Astrocyte (in vitro differentiated cells and primary cell): ENCODE measurements around the gene ASCL4. TPM values are rescaled to one million over a fixed set of nuclear protein-coding genes. Genes with fewer than 3 reads are reported as not detected.

ENCODE experiments used
- DNase-seq: peaks from one replicate; pipeline ENCODE4 v3.0.0-alpha.2; 2010; ENCODE audit warnings: low read depth
- FAIRE-seq: peaks from 2 replicates; lab custom pipeline; 2011; peaks lifted over from hg19 to GRCh38; lab: Jason Lieb, UNC
- H2AFZ ChIP-seq: 2 replicates; pipeline ENCODE4 v1.6.0; 2012; ENCODE audit warnings: low read depth, low read length, inconsistent platforms
- H3K27ac ChIP-seq: 2 replicates; pipeline ENCODE4 v1.5.1; 2011; ENCODE audit warnings: low read depth, low read length, inconsistent platforms
- H3K27me3 ChIP-seq: 2 replicates; pipeline ENCODE4 v1.6.0; 2011; ENCODE audit warnings: low read length, inconsistent platforms; ENCODE audit not compliant: insufficient read depth
- H3K36me3 ChIP-seq: 2 replicates; pipeline ENCODE4 v1.5.1; 2011; ENCODE audit warnings: low read length, inconsistent platforms; ENCODE audit not compliant: insufficient read depth
- H3K4me1 ChIP-seq: 2 replicates; pipeline ENCODE4 v1.5.1; 2011; ENCODE audit warnings: low read length, inconsistent platforms; ENCODE audit not compliant: insufficient read depth
- H3K4me2 ChIP-seq: 2 replicates; pipeline ENCODE4 v1.6.0; 2012; ENCODE audit warnings: low read length, inconsistent platforms
- H3K4me3 ChIP-seq: 2 replicates; pipeline ENCODE4 v1.5.1; 2011; ENCODE audit warnings: low read depth, mild to moderate bottlenecking, low read length, inconsistent platforms; ENCODE audit not compliant: insufficient read depth
- H3K79me2 ChIP-seq: 2 replicates; pipeline ENCODE4 v1.6.0; 2012; ENCODE audit warnings: mild to moderate bottlenecking, low read length, inconsistent platforms; ENCODE audit not compliant: insufficient read depth
- H3K9ac ChIP-seq: 2 replicates; pipeline ENCODE4 v1.6.0; 2012; ENCODE audit warnings: mild to moderate bottlenecking, low read length, inconsistent platforms
- H3K9me3 ChIP-seq: 2 replicates; pipeline ENCODE4 v1.5.1; 2012; ENCODE audit warnings: low read depth, mild to moderate bottlenecking, low read length, inconsistent platforms; ENCODE audit not compliant: insufficient read depth
- H4K20me1 ChIP-seq: 2 replicates; pipeline ENCODE4 v1.6.0; 2012; ENCODE audit warnings: low read length, inconsistent platforms; ENCODE audit not compliant: insufficient read depth
- H3K27ac Mint-ChIP-seq: one replicate; pipeline ENCODE4 v1.8.0; 2021; ENCODE audit warnings: mild to moderate bottlenecking, mixed read lengths; ENCODE audit not compliant: unreplicated experiment
- H3K27me3 Mint-ChIP-seq: one replicate; pipeline ENCODE4 v1.8.0; 2021; ENCODE audit warnings: low read depth, mixed read lengths; ENCODE audit not compliant: unreplicated experiment
- H3K36me3 Mint-ChIP-seq: one replicate; pipeline ENCODE4 v1.8.0; 2021; ENCODE audit warnings: low read depth, mixed read lengths; ENCODE audit not compliant: unreplicated experiment
- H3K4me1 Mint-ChIP-seq: one replicate; pipeline ENCODE4 v1.8.0; 2021; ENCODE audit warnings: low read depth, mixed read lengths; ENCODE audit not compliant: unreplicated experiment
- H3K4me3 Mint-ChIP-seq: one replicate; pipeline ENCODE4 v1.8.0; 2021; ENCODE audit warnings: mild to moderate bottlenecking, moderate library complexity, mixed read lengths; ENCODE audit not compliant: unreplicated experiment
- H3K9me3 Mint-ChIP-seq: one replicate; pipeline ENCODE4 v1.8.0; 2021; ENCODE audit warnings: mild to moderate bottlenecking, mixed read lengths; ENCODE audit not compliant: unreplicated experiment
- EZH2 ChIP-seq: IDR thresholded peaks from 2 replicates; pipeline ENCODE4 v1.6.1; 2012; ENCODE audit warnings: mild to moderate bottlenecking, low read length, inconsistent platforms; ENCODE audit not compliant: insufficient read depth
- total RNA-seq: library from RNA; stranded (reverse); gene quantifications from 2 replicates; pipeline ENCODE4 v1.2.1, GENCODE V29; 2021
- TF ChIP-seq, protein P1 (sequence below): IDR thresholded peaks from 2 replicates; pipeline ENCODE4 v1.5.1; 2011; ENCODE audit warnings: low read depth, mild to moderate bottlenecking, inconsistent platforms, low read length, moderate library complexity; ENCODE audit not compliant: insufficient read depth

Gene ASCL4
- total RNA-seq, 1 donor from 2014 or later, result not detected

DNA sequence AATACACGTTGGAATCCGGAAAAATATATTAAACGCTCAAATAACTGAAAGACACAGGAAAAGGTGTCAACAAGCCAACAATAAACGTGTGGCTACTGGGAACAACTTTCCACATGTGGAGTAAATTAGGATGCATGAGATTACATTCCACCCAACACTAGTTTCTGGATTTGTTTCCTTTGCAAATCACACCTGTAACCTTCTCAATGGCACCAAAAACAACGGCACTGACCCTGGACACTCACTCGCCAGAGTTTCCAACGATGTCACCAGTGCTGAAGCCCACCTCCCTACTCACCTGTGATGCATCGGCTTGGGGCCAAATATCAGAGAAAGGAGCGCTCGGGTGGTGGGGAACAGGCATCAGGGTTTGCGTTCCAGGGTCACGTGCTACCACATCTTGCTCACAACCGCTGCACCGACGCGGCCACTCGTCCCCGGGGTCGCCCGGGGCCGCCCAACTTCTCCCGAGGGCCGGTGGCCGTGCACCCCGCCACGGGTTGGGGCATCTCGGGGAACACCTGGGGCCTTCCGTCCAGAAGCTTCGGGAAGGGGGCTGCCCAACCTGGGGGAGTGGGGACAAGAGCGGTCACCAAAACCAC lies 14.2 kb upstream of the ASCL4 start:
- H3K4me1 Mint-ChIP-seq, result peaks cover 6% of the 10 kb centered on the region
- H3K4me3 ChIP-seq, result peak overlapping the region; percentile 88
- DNase-seq (no peak), FAIRE-seq (no peak)
- peaks cover 32% of the 10 kb centered on the region for H4K20me1 ChIP-seq
- H3K36me3 ChIP-seq, result peaks cover 18% of the 10 kb centered on the region
- peak overlapping the region; percentile 94 for H3K4me2 ChIP-seq
- H3K27ac Mint-ChIP-seq, result peak overlapping the region; percentile 83
- peaks cover 24% of the 10 kb centered on the region for H3K4me1 ChIP-seq
- H3K36me3 Mint-ChIP-seq, result peaks cover 2% of the 10 kb centered on the region
- H3K79me2 ChIP-seq, result peaks cover 49% of the 10 kb centered on the region
- peak overlapping the region; percentile 81 for H3K27ac ChIP-seq
- no peak for TF ChIP-seq EZH2
- TF ChIP-seq, protein P1, sequence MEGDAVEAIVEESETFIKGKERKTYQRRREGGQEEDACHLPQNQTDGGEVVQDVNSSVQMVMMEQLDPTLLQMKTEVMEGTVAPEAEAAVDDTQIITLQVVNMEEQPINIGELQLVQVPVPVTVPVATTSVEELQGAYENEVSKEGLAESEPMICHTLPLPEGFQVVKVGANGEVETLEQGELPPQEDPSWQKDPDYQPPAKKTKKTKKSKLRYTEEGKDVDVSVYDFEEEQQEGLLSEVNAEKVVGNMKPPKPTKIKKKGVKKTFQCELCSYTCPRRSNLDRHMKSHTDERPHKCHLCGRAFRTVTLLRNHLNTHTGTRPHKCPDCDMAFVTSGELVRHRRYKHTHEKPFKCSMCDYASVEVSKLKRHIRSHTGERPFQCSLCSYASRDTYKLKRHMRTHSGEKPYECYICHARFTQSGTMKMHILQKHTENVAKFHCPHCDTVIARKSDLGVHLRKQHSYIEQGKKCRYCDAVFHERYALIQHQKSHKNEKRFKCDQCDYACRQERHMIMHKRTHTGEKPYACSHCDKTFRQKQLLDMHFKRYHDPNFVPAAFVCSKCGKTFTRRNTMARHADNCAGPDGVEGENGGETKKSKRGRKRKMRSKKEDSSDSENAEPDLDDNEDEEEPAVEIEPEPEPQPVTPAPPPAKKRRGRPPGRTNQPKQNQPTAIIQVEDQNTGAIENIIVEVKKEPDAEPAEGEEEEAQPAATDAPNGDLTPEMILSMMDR, result no peak
- H3K4me3 Mint-ChIP-seq, result peak overlapping the region; percentile 90
- no peaks in the 10 kb centered on the region for H3K9me3 Mint-ChIP-seq
- peak overlapping the region; percentile 87 for H3K9ac ChIP-seq
- H3K27me3 Mint-ChIP-seq, result peaks cover 1% of the 10 kb centered on the region
- H2AFZ ChIP-seq, result peak overlapping the region; percentile 59
- no peaks in the 10 kb centered on the region for H3K9me3 ChIP-seq
- no peaks in the 10 kb centered on the region for H3K27me3 ChIP-seq

DNA sequence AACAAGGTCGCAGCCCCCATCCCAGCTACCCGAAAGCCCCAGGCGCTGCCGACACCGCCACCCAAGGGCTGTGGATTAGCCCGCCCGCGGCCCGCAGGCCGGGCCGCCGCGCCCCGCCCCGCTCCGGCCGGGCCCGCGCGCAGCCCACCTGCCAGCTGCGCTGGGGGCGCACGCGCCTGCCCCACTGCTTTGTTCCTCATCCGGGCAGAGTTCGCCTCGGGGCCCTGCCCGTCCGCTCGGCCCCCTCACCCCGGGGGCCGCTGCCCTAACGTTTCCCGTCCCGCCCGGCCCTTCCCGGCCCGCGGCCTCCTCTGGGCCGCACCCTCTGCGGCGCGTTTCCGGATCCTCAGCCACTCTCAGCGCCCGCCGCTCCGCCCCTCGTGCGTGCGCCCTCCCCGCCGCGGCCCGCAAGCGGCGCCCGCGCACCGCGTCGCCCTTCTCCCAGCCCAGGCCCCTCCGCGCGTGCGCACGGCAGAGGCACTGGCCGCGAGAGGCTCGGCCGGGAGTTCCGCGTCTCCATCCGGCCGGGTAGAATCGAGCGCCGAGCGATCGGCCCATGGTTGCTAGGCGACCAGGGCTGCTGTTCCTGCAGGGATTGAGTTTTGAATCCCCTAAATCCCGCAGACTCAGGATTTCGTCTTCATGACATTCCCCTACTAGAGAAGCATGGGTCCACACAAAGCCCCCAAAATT lies 13.5 kb upstream of the ASCL4 start, which contains the start of gene PRDM4:
Gene PRDM4, minus strand, starts transcription at position 329 of the 693 bp plus-strand sequence. CDS start 622 bp downstream, outside the sequence.
- Histone ChIP-seq H3K27ac (peak within 1 kb of the TSS; percentile 81), H4K20me1 (peaks cover 32% of the 10 kb centered on the region), H3K4me3 (peak within 1 kb of the TSS; percentile 88), H3K4me1 (peaks cover 24% of the 10 kb centered on the region), H3K79me2 (peaks cover 48% of the 10 kb centered on the region), H3K27me3 (peaks cover under 1% of the 10 kb centered on the region), H3K9me3 (no peaks in the 10 kb centered on the region), H3K36me3 (peaks cover 15% of the 10 kb centered on the region), H3K9ac (peak within 1 kb of the TSS; percentile 87), H2AFZ (peak within 1 kb of the TSS; percentile 91), H3K4me2 (peak within 1 kb of the TSS; percentile 94)
- peak; percentile 83 for DNase-seq
- Mint-ChIP-seq H3K9me3 (no peaks in the 10 kb centered on the region), H3K4me3 (peak within 1 kb of the TSS; percentile 90), H3K27me3 (peaks cover 3% of the 10 kb centered on the region), H3K36me3 (peaks cover 2% of the 10 kb centered on the region), H3K4me1 (peaks cover 6% of the 10 kb centered on the region), H3K27ac (peak within 1 kb of the TSS; percentile 83)
- FAIRE-seq, result no peak
- no peak for TF ChIP-seq EZH2
- TF ChIP-seq, protein P1, result no peak
